Lower lobe of right lung (tissue), 2 donors: ENCODE data around the gene CCDC102B. TPM values are rescaled to one million over a fixed set of nuclear protein-coding genes. Genes with fewer than 3 reads are reported as not detected.

Source experiments
- ATAC-seq, 2 donors: fragments of 200-7000 bp; cut with Tn5 transposase; one replicate each; pipeline ENCODE4 v1.9.1; 2020 to 2022; ENCODE audit warnings: mild to moderate bottlenecking in 2 of 2, moderate library complexity in 2 of 2
- DNase-seq: peaks from one replicate; pipeline ENCODE4 v3.0.0-alpha.2; 2020
- H3K27ac ChIP-seq: fragments of 200-600 bp; one replicate; pipeline ENCODE4 v1.8.0; 2022
- H3K27me3 ChIP-seq: fragments of 200-600 bp; one replicate; pipeline ENCODE4 v1.8.0; 2022; ENCODE audit warnings: low read depth
- H3K36me3 ChIP-seq: fragments of 200-600 bp; one replicate; pipeline ENCODE4 v1.8.0; 2022; ENCODE audit warnings: mild to moderate bottlenecking
- H3K4me1 ChIP-seq: fragments of 200-600 bp; one replicate; pipeline ENCODE4 v1.8.0; 2022
- H3K4me3 ChIP-seq: fragments of 200-600 bp; one replicate; pipeline ENCODE4 v1.8.0; 2022; ENCODE audit warnings: mild to moderate bottlenecking
- H3K9me3 ChIP-seq: fragments of 200-600 bp; one replicate; pipeline ENCODE4 v1.8.0; 2022
- CTCF ChIP-seq: fragments of 200-600 bp; IDR thresholded peaks from one replicate; pipeline ENCODE4 v1.8.0; 2022; ENCODE audit warnings: antibody characterized with exemption, mild to moderate bottlenecking
- intact Hi-C: fragments of 100-400 bp; cut with DNase I; formaldehyde crosslinking; loops from one replicate; pipeline ENCODE4 v1.11.0; 2022
- total RNA-seq: library from RNA; stranded (reverse); fragmentation: NEBNext Ultra II Directional; extraction: Animal tissue kit (Norgen Biotek cat#: 25700); gene quantifications from one replicate; pipeline ENCODE4 v1.2.1, GENCODE V29; 2021
- donor health status: DM: no; HTN: yes; CAD: no; lungs with severe emphysema.

The CCDC102B gene
- total RNA-seq, 1 donor from 2014 or later, result 29.4 TPM

- intact Hi-C loops, result no loop called here
- DNase-seq (no peak), ATAC-seq (no peak)
- Histone ChIP-seq H3K27ac (no peak overlapping the region), H3K9me3 (no peaks in the 10 kb centered on the region), H3K36me3 (no peaks in the 10 kb centered on the region), H3K4me1 (no peaks in the 10 kb centered on the region), H3K27me3 (no peaks in the 10 kb centered on the region), H3K4me3 (no peak overlapping the region)
- no peak for TF ChIP-seq CTCF
Measured at GRCh38 chr18:68969027-68969426, 171.1 kb downstream of the CCDC102B start.

GRCh38 chr18:68972176-68972575 lies 174.3 kb downstream of the CCDC102B start:
- no peak overlapping the region for H3K4me3 ChIP-seq
- no peaks in the 10 kb centered on the region for H3K4me1 ChIP-seq
- no peaks in the 10 kb centered on the region for H3K9me3 ChIP-seq
- no peak for TF ChIP-seq CTCF
- no peak for DNase-seq
- H3K36me3 ChIP-seq, result no peaks in the 10 kb centered on the region
- no peaks in the 10 kb centered on the region for H3K27me3 ChIP-seq
- no peak for ATAC-seq
- intact Hi-C loops, result no loop called here
- no peak overlapping the region for H3K27ac ChIP-seq

- no peak for TF ChIP-seq CTCF
- H3K27ac ChIP-seq, result no peak overlapping the region
- intact Hi-C loops, result no loop called here
- no peak overlapping the region for H3K4me3 ChIP-seq
- no peak for DNase-seq
- no peaks in the 10 kb centered on the region for H3K4me1 ChIP-seq
- ATAC-seq, result no peak
- H3K9me3 ChIP-seq, result no peaks in the 10 kb centered on the region
- no peaks in the 10 kb centered on the region for H3K36me3 ChIP-seq
- H3K27me3 ChIP-seq, result no peaks in the 10 kb centered on the region
Measured at GRCh38 chr18:68979737-68980136, 181.9 kb downstream of the CCDC102B start.

GRCh38 chr18:68983126-68983525 lies 185.2 kb downstream of the CCDC102B start:
- H3K9me3 ChIP-seq, result no peaks in the 10 kb centered on the region
- H3K36me3 ChIP-seq, result no peaks in the 10 kb centered on the region
- no peak for TF ChIP-seq CTCF
- ATAC-seq (no peak), DNase-seq (no peak)
- intact Hi-C loops, result no loop called here
- no peaks in the 10 kb centered on the region for H3K4me1 ChIP-seq
- H3K4me3 ChIP-seq, result no peak overlapping the region
- no peaks in the 10 kb centered on the region for H3K27me3 ChIP-seq
- no peak overlapping the region for H3K27ac ChIP-seq

DNA sequence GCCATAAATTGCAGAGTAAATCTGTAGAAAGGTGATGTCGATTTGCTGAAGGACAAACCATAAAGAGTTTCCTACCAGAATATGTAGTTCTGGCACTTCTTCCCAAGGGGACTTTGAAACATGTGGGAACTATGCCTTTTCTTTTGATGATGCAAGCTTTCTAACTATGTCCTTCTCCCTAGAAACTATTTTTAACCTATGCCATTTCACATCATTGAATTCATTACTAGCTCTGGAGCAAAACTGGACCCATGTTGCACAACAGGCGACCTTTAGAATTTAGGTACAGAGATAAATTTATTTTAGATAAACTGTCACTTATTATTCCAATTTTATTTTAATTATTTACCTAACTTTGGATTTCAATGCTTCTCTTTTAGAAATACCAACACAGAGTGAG lies 186.5 kb downstream of the CCDC102B start:
- no peak for ATAC-seq
- Histone ChIP-seq H3K27me3 (no peaks in the 10 kb centered on the region), H3K4me3 (no peak overlapping the region), H3K36me3 (no peaks in the 10 kb centered on the region), H3K9me3 (no peaks in the 10 kb centered on the region), H3K27ac (no peak overlapping the region), H3K4me1 (no peaks in the 10 kb centered on the region)
- TF ChIP-seq CTCF, result no peak
- intact Hi-C loops, result no loop called here
- DNase-seq, result no peak
